GM18858 (cell line): ENCODE measurements around the gene PTCH1.

Source experiments
- ATAC-seq: cut with Tn5 transposase; IDR thresholded peaks from one replicate; pipeline ENCODE4 v1.9.1; 2021; ENCODE audit not compliant: unreplicated experiment

PTCH1 gene

GRCh38 chr9:95465115-95465514 lies 51.7 kb downstream of the PTCH1 start:
- no peak for ATAC-seq

GRCh38 chr9:95463148-95464060 lies 53.4 kb downstream of the PTCH1 start:
- ATAC-seq: no peak

GRCh38 chr9:95462249-95463147 lies 54.3 kb downstream of the PTCH1 start:
- ATAC-seq: peak; percentile 92

GRCh38 chr9:95461448-95462248 lies 55.1 kb downstream of the PTCH1 start:
- ATAC-seq: no peak

GRCh38 chr9:95460518-95461164 lies 56.1 kb downstream of the PTCH1 start:
- ATAC-seq: no peak

GRCh38 chr9:95459851-95460517 lies 56.8 kb downstream of the PTCH1 start:
- no peak for ATAC-seq

- no peak for ATAC-seq
Observed at GRCh38 chr9:95459178-95459577, 57.6 kb downstream of the PTCH1 start.

- ATAC-seq: no peak
Observed at GRCh38 chr9:95458666-95459065, 58.1 kb downstream of the PTCH1 start.

GRCh38 chr9:95457769-95458168 lies 59.0 kb downstream of the PTCH1 start:
- ATAC-seq: no peak

- no peak for ATAC-seq
Observed at GRCh38 chr9:95455714-95456113, 61.1 kb downstream of the PTCH1 start.

- no peak for ATAC-seq
Observed at GRCh38 chr9:95452176-95452575, 64.6 kb downstream of the PTCH1 start.

GRCh38 chr9:95451065-95451426 lies 65.7 kb downstream of the PTCH1 start:
- no peak for ATAC-seq

- ATAC-seq: no peak
Observed at GRCh38 chr9:95450171-95451064, 66.4 kb downstream of the PTCH1 start.

GRCh38 chr9:95449016-95449415 lies 67.8 kb downstream of the PTCH1 start:
- ATAC-seq: no peak

GRCh38 chr9:95447660-95448420 lies 68.9 kb downstream of the PTCH1 start:
- ATAC-seq: no peak

- ATAC-seq: no peak
Observed at GRCh38 chr9:95446984-95447383, 69.8 kb downstream of the PTCH1 start.

GRCh38 chr9:95446259-95446658 lies 70.5 kb downstream of the PTCH1 start:
- no peak for ATAC-seq

- ATAC-seq: no peak
Observed at GRCh38 chr9:95444160-95444559, 72.6 kb downstream of the PTCH1 start.
